Bone marrow (tissue), 2 donors: ENCODE measurements around the gene ICOSLG.
"Not testable (repeated sequence)": the region's sequence is repeated elsewhere in the genome, so short reads cannot be mapped to it uniquely, and the experiment has no call there.

Experiments used
- DNase-seq, 2 donors: peaks; one replicate each; lab custom pipeline; 2025; lab: John Stamatoyannopoulos, UW

ICOSLG gene

GRCh38 chr21:44223334-44223733 lies 17.4 kb downstream of the ICOSLG start:
- DNase-seq = not testable (repeated sequence)

- not testable (repeated sequence) for DNase-seq
These were observed 20.1 kb downstream of the ICOSLG start for GRCh38 chr21:44220674-44221073.

- not testable (repeated sequence) for DNase-seq
These were observed 22.3 kb downstream of the ICOSLG start for GRCh38 chr21:44218461-44218860.

- not testable (repeated sequence) for DNase-seq
These were observed 28.8 kb downstream of the ICOSLG start for GRCh38 chr21:44211978-44212377.

GRCh38 chr21:44211574-44211973 lies 29.2 kb downstream of the ICOSLG start:
- not testable (repeated sequence) for DNase-seq

GRCh38 chr21:44207860-44208646 lies 32.7 kb downstream of the ICOSLG start:
- DNase-seq = not testable (repeated sequence)

GRCh38 chr21:44206698-44207676 lies 33.8 kb downstream of the ICOSLG start:
- not testable (repeated sequence) for DNase-seq

GRCh38 chr21:44206187-44206586 lies 34.6 kb downstream of the ICOSLG start:
- DNase-seq = not testable (repeated sequence)

- not testable (repeated sequence) for DNase-seq
These were observed 38.0 kb downstream of the ICOSLG start for GRCh38 chr21:44202590-44203299.

GRCh38 chr21:44199997-44200396 lies 40.7 kb downstream of the ICOSLG start:
- not testable (repeated sequence) for DNase-seq

- no peak for DNase-seq
These were observed 41.3 kb downstream of the ICOSLG start for GRCh38 chr21:44199448-44199847.

GRCh38 chr21:44197156-44197516 lies 43.6 kb downstream of the ICOSLG start:
- not testable (repeated sequence) for DNase-seq

GRCh38 chr21:44196212-44197155 lies 44.3 kb downstream of the ICOSLG start:
- peak in 1 of 2 donors; percentile 36 for DNase-seq

GRCh38 chr21:44194888-44195287 lies 45.9 kb downstream of the ICOSLG start:
- DNase-seq = not testable (repeated sequence)

GRCh38 chr21:44194451-44194850 lies 46.3 kb downstream of the ICOSLG start:
- DNase-seq = not testable (repeated sequence)

- DNase-seq = not testable (repeated sequence)
These were observed 47.6 kb downstream of the ICOSLG start for GRCh38 chr21:44193108-44193507.

GRCh38 chr21:44190349-44191271 lies 50.1 kb downstream of the ICOSLG start:
- DNase-seq = not testable (repeated sequence)

- not testable (repeated sequence) for DNase-seq
These were observed 55.9 kb downstream of the ICOSLG start for GRCh38 chr21:44184862-44185261.

GRCh38 chr21:44182202-44182601 lies 58.5 kb downstream of the ICOSLG start:
- DNase-seq = not testable (repeated sequence)

GRCh38 chr21:44181506-44181905 lies 59.2 kb downstream of the ICOSLG start:
- not testable (repeated sequence) for DNase-seq
